ENCODE results near the gene AARS1. TPM values are rescaled to one million over a fixed set of nuclear protein-coding genes. Genes with fewer than 3 reads are reported as not detected.
"Not testable (repeated sequence)": the region's sequence is repeated elsewhere in the genome, so short reads cannot be mapped to it uniquely, and the experiment has no call there.

AARS1 gene
- total RNA-seq, 4 donors from 2014 or later = 32.6 to 47.3 (median 40.6) TPM

DNA sequence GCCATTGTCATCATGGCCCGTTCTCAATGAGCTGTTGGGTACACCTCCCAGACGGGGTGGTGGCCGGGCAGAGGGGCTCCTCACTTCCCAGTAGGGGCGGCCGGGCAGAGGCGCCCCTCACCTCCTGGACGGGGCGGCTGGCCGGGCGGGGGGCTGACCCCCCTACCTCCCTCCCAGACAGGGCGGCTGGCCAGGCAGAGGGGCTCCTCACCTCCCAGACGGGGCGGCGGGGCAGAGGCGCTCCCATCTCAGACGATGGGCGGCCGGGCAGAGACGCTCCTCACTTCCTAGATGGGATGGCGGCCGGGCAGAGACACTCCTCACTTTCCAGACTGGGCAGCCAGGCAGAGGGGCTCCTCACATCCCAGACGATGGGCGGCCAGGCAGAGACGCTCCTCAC lies 64.7 kb downstream of the AARS1 start:
- H3K4me3 ChIP-seq (ENCODE audit: low read depth, poor library complexity, severe bottlenecking); intact Hi-C loops (cut with DNase I; ENCODE audit: low total_unique reads); DNase-seq (ENCODE audit: low spot score in 2 of 2): not testable (repeated sequence)
- 89 to 100% methylated on average over 1 to 11 of the region's 24 CpGs for WGBS, 2 donors

DNA sequence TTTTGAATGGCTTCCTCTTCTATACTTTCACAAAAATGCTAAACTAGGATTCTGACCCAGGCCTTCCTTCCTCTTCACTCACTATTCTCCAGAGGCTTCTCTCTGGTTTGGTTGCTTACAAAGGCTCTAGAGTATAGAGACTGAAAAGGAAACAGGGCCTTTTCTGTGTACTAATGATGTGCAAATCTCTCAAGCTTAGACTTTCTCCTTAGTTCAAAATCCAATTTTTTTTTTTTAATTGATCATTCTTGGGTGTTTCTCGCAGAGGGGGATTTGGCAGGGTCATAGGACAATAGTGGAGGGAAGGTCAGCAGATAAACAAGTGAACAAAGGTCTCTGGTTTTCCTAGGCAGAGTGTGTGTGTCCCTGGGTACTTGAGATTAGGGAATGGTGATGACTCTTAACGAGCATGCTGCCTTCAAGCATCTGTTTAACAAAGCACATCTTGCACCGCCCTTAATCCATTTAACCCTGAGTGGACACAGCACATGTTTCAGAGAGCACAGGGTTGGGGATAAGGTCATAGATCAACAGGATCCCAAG lies 65.3 kb downstream of the AARS1 start:
- H3K4me3 ChIP-seq (ENCODE audit: low read depth, poor library complexity, severe bottlenecking); DNase-seq (ENCODE audit: low spot score in 2 of 2); intact Hi-C loops (cut with DNase I; ENCODE audit: low total_unique reads): not testable (repeated sequence)
- WGBS, 2 donors = 75 to 85% methylated on average over 1 of the region's 3 CpGs

DNA sequence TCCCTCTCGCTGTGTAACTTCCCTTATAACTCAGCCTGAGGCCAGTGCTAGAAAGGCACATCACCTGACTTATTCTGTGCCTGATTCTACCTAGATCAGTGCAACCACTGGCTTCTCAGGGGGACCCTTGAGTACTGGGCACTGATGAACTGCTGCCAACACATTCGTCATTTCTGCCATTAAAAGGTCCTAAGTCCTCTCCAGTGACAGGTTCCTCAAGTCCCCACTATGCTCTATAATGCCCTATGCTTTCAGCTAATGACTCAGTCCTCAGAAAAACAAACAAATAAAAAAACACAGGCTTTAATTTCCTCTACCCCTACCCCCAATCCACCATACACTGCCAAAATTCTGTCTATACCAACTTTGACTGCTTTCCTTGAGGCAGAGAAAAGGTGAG lies 66.1 kb downstream of the AARS1 start:
- intact Hi-C loops (cut with DNase I; ENCODE audit: low total_unique reads); DNase-seq (ENCODE audit: low spot score in 2 of 2): not testable (repeated sequence)
- WGBS, 2 donors = 67% methylated on average over 1 of the region's 2 CpGs; no CpG with 5 or more reads in 1 of the 2 donors

DNA sequence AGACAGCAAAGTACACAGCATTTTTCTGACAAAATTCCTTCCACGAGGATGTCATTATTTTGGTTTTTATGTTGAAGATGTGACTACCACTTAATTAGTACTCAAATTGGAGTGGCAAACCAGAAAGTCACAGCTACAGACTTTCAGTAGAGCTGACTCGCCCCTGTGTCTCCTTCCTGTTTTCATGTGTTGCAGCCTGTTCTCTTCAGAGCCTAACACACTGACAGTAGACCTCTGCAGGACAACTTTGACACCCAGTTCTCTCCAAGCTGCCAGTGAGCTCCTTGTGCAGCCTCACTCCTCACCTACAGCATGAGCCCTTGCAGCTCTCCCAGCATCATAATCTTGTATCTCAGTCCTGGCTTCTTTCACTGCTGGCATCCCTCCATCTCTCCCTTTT lies 66.7 kb downstream of the AARS1 start:
- DNase-seq (ENCODE audit: low spot score in 2 of 2); H3K4me3 ChIP-seq (ENCODE audit: low read depth, poor library complexity, severe bottlenecking); intact Hi-C loops (cut with DNase I; ENCODE audit: low total_unique reads): not testable (repeated sequence)
- WGBS, 2 donors = 76 to 91% methylated on average over 2 of the region's 2 CpGs

More for the DNA sequence above, 66.1 kb downstream of the AARS1 start:
- not testable (repeated sequence) for H3K4me3 ChIP-seq (ENCODE audit: low read depth, poor library complexity, severe bottlenecking)

DNA sequence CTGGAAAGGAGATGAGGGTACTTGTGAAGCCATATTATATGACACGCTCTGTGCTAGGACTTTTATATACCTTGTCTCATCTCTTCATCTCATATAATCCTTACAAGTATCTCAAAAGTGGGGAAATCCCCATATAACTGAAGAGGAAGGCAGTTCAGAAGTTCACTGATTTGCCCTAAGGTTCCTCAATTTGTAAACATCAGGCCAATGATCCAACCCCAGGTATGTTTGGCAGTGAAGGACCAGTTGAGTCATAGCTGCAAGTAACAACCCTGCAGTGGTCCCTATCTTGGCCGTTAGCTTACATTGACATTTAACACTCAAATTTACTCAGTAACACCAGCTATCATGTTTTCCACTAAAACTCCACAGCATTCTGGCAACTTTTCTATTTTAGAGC lies 70.7 kb downstream of the AARS1 start:
- H3K4me3 ChIP-seq (ENCODE audit: low read depth, poor library complexity, severe bottlenecking); DNase-seq (ENCODE audit: low spot score in 2 of 2); intact Hi-C loops (cut with DNase I; ENCODE audit: low total_unique reads): not testable (repeated sequence)
- 87 to 88% methylated on average over 2 of the region's 2 CpGs for WGBS, 2 donors

DNA sequence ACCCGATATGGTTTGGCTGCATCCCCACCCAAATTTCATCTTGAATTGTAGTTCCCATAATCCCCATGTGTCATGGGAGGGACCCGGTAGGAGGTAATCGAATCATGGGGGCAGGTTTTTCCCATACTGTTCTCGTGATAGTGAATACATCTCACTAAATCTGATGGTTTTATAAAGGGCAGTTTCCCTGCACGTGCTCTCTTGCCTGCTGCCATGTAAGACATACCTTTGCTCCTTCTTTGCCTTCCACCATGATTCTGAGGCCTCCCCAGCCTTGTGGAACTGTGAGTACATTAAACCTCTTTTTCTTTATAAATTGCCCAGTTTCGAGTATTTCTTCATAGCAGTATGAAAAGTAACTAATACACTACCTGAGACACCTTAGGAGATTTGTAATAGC lies 82.9 kb downstream of the AARS1 start:
- WGBS, 2 donors = 91 to 93% methylated on average over 5 to 6 of the region's 6 CpGs
- intact Hi-C loops (cut with DNase I; ENCODE audit: low total_unique reads); DNase-seq (ENCODE audit: low spot score in 2 of 2); H3K4me3 ChIP-seq (ENCODE audit: low read depth, poor library complexity, severe bottlenecking): not testable (repeated sequence)

DNA sequence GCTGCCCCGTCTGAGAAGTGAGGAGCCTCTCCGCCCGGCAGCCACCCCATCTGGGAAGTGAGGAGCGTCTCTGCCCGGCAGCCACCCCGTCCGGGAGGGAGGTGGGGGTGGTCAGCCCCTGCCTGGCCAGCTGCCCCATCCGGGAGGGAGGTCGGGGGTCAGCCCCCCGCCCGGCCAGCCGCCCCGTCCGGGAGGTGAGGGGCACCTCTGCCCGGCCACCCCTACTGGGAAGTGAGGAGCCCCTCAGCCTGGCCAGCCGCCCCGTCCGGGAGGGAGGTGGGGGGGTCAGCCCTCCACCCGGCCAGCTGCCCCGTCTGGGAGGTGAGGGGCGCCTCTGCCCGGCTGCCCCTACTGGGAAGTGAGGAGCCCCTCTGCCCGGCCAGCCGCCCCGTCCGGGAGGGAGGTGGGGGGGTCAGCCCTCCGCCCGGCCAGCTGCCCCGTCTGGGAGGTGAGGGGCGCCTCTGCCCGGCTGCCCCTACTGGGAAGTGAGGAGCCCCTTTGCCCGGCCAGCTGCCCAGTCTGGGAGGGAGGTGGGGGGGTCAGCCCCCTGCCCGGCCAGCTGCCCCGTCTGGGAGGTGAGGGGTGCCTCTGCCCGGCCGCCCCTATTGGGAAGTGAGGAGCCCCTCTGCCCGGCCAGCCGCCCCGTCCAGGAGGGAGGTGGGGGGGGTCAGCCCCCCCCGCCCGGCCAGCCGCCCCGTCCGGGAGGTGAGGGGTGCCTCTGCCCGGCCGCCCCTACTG lies 84.5 kb downstream of the AARS1 start:
- intact Hi-C loops (cut with DNase I; ENCODE audit: low total_unique reads); DNase-seq (ENCODE audit: low spot score in 2 of 2); H3K4me3 ChIP-seq (ENCODE audit: low read depth, poor library complexity, severe bottlenecking): not testable (repeated sequence)
- 91% methylated on average over 13 of the region's 46 CpGs; no CpG with 5 or more reads in 1 of the 2 donors for WGBS, 2 donors

DNA sequence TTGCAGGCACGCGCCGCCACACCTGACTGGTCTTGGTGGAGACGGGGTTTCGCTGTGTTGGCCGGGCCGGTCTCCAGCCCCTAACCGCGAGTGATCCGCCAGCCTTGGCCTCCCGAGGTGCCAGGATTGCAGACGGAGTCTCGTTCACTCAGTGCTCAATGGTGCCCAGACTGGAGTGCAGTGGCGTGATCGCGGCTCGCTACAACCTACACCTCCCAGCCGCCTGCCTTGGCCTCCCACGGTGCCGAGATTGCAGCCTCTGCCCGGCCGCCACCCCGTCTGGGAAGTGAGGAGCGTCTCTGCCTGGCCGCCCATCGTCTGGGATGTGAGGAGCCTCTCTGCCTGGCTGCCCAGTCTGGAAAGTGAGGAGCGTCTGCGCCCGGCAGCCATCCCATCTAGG lies 85.3 kb downstream of the AARS1 start:
- DNase-seq (ENCODE audit: low spot score in 2 of 2); intact Hi-C loops (cut with DNase I; ENCODE audit: low total_unique reads); H3K4me3 ChIP-seq (ENCODE audit: low read depth, poor library complexity, severe bottlenecking): not testable (repeated sequence)
- WGBS, 2 donors = 93 to 94% methylated on average over 5 to 12 of the region's 29 CpGs

DNA sequence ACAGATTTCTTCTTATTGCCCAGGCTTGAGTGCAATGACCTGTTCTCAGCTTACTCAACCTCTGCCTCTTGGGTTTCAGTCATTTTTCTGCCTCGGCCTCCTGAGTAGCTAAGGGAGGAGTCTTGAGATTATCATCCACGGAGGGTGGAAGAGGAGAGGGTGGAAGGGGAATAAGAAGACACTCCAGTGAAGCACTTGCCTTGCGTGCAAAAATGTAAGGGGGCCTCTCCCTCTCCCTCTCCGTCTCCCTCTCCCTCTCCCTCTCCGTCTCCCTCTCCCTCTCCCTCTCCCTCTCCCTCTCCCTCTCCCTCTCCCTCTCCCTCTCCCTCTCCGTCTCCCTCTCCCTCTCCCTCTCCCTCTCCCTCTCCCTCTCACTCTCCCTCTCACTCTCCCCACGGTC lies 85.8 kb downstream of the AARS1 start:
- 68 to 71% methylated on average over 4 to 5 of the region's 7 CpGs for WGBS, 2 donors
- H3K4me3 ChIP-seq (ENCODE audit: low read depth, poor library complexity, severe bottlenecking); DNase-seq (ENCODE audit: low spot score in 2 of 2); intact Hi-C loops (cut with DNase I; ENCODE audit: low total_unique reads): not testable (repeated sequence)

Other genes with a start within 250 kb of the AARS1 start
- gene PDPR, start 175.2 kb downstream of the AARS1 start, total RNA-seq = 10 to 100 TPM; 14.2 to 30.3 (median 29.1) TPM
- gene CLEC18C, start 115.7 kb downstream of the AARS1 start, total RNA-seq = under 1 TPM in 1 of 4 donors, not detected in 3; 0.34 TPM
- 10 to 100 TPM; 23.9 to 38.5 (median 31.8) TPM for gene EXOSC6, start 37.6 kb downstream of the AARS1 start, total RNA-seq
- gene DDX19B, start 9.7 kb upstream of the AARS1 start, total RNA-seq = 10 to 100 TPM; 36.9 to 53.3 (median 48.2) TPM
- gene DDX19A, start 57.4 kb upstream of the AARS1 start, total RNA-seq = 10 to 100 TPM; 35.6 to 50.0 (median 38.4) TPM
- gene ST3GAL2, start 149.6 kb upstream of the AARS1 start, total RNA-seq = 10 to 100 TPM in 1 of 4 donors, 1 to 10 TPM in 3; 7.0 to 12.9 (median 9.5) TPM
- gene FCSK, start 165.1 kb upstream of the AARS1 start, total RNA-seq = 10 to 100 TPM; 17.9 to 31.7 (median 23.4) TPM
- 10 to 100 TPM; 36.0 to 95.7 (median 48.3) TPM for gene COG4, start 234.0 kb upstream of the AARS1 start, total RNA-seq
- gene SF3B3, start 234.3 kb upstream of the AARS1 start, total RNA-seq = 100 to 1,000 TPM; 138 to 233 (median 143) TPM

Measured in lower leg skin (tissue), 4 donors.